OCI-LY3 (cell line): ENCODE data around the gene SLCO2B1.

ENCODE experiments used
- CTCF ChIP-seq: fragments of 200-600, 300-600 bp; sonication (generic); IDR thresholded peaks from 2 replicates; pipeline ENCODE4 v1.5.1; 2014; ENCODE audit warnings: antibody characterized with exemption, low read length, low read depth
- EZH2phosphoT487 ChIP-seq: fragments of 200-600 bp; shearing (Covaris generic); IDR thresholded peaks from 2 replicates; pipeline ENCODE4 v1.6.1; 2018; ENCODE audit warnings: antibody characterized with exemption, mixed run types, low read depth

DNA sequence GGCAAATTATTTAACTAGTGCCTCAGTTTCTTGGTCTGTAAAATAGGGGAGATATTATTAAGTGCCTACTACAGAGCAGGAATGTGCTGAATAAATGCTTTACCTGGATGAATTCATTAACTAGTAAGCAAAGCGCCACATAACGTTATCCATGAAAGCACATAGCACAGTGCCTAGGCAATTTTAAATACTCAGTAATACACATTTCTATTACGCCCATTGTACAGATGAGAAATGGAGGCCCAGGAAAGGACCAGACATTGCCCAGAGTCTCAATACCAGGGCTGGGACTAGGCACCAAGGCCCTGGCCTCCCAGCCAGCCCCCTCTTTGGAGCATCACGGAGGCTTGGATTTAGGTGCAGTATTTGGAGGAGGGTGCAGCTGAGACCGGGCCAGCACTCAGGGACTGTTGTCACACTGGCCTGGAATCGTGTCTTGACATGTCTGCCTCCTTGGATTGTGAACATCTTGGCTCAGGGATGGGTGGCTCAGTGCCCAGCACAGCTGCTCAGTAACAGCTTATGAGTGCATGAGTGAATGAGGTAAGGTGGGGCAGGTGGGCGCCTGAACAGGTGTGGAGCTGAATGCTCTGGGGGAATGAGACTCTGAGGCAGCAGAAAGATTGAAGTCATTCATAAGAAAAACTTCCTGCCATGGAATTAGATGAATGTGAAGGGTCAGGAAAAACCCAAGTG is 47.5 kb downstream of the SLCO2B1 start:
- TF ChIP-seq CTCF (no peak), EZH2phosphoT487 (no peak)
